HEK293 (cell line): ENCODE measurements around the gene KHDRBS2.

Experiments used
- CTCF ChIA-PET: fragments of 350-600 bp; formaldehyde crosslinking; extraction: SDS; loops from one replicate; lab custom pipeline; 2021; ENCODE audit warnings: antibody characterized with exemption; lab: Yijun Ruan, JAX
- POLR2A ChIA-PET: fragments of 300-600 bp; formaldehyde crosslinking; extraction: SDS; loops from one replicate; lab custom pipeline; 2020; ENCODE audit warnings: antibody characterized with exemption, inconsistent platforms; lab: Yijun Ruan, JAX
- H3K27ac ChIP-seq: fragments of 200-500 bp; sonication (Bioruptor generic); 2 replicates; pipeline ENCODE4 v1.5.1; 2014; ENCODE audit warnings: low read depth, low read length, control low read depth, inconsistent platforms; ENCODE audit errors: extremely low read depth
- H3K36me3 ChIP-seq, 2 experiments: fragments of 200-500 bp in 1 of 2; sonication (Bioruptor generic) in 1 of 2; 1 replicate in 1 of 2; 2 replicates in 1 of 2; pipeline ENCODE4 v1.5.1; 2014 to 2017; ENCODE audit warnings: inconsistent platforms in 2 of 2, low read length in 2 of 2; ENCODE audit not compliant: control insufficient read depth in 2 of 2, insufficient read depth in 1 of 2
- H3K4me1 ChIP-seq: fragments of 200-500 bp; sonication (Bioruptor generic); 2 replicates; pipeline ENCODE4 v1.5.1; 2014; ENCODE audit warnings: mild to moderate bottlenecking, low read length, inconsistent platforms; ENCODE audit not compliant: control insufficient read depth, insufficient read depth
- H3K4me3 ChIP-seq: 2 replicates; pipeline ENCODE4 v1.5.1; 2011; ENCODE audit warnings: low read depth, mild to moderate bottlenecking, control low read depth, low read length, moderate library complexity
- H3K9me3 ChIP-seq: fragments of 200-500 bp; sonication (Bioruptor generic); 2 replicates; pipeline ENCODE4 v1.5.1; 2014; ENCODE audit warnings: low read depth, low read length, inconsistent platforms; ENCODE audit not compliant: control insufficient read depth, insufficient read depth
- EGR2 ChIP-seq: fragments of 450-650 bp; formaldehyde crosslinking; IDR thresholded peaks from 2 replicates; pipeline ENCODE4 v1.5.1; 2016; ENCODE audit warnings: low read depth, missing biosample characterization, missing genetic modification characterization
- KLF17 ChIP-seq: fragments of 450-650 bp; formaldehyde crosslinking; IDR thresholded peaks from 2 replicates; pipeline ENCODE4 v1.5.1; 2016; ENCODE audit warnings: missing biosample characterization, missing genetic modification characterization
- KLF7 ChIP-seq: fragments of 450-650 bp; formaldehyde crosslinking; IDR thresholded peaks from 2 replicates; pipeline ENCODE4 v1.5.1; 2016; ENCODE audit warnings: missing biosample characterization, missing genetic modification characterization, borderline replicate concordance
- SALL2 ChIP-seq: fragments of 450-650 bp; formaldehyde crosslinking; IDR thresholded peaks from 2 replicates; pipeline ENCODE4 v1.5.0; 2017; ENCODE audit warnings: missing biosample characterization, mild to moderate bottlenecking, missing genetic modification characterization, borderline replicate concordance
- SETDB1 ChIP-seq: IDR thresholded peaks from one replicate; pipeline ENCODE4 v1.6.1; 2017; ENCODE audit warnings: mild to moderate bottlenecking, low read length, moderate library complexity, mixed read lengths; ENCODE audit not compliant: insufficient read length
- SP2 ChIP-seq: fragments of 450-650 bp; formaldehyde crosslinking; IDR thresholded peaks from 2 replicates; pipeline ENCODE4 v1.5.1; 2016; ENCODE audit warnings: missing biosample characterization, missing genetic modification characterization
- SP3 ChIP-seq: fragments of 450-650 bp; formaldehyde crosslinking; IDR thresholded peaks from 2 replicates; pipeline ENCODE4 v1.5.1; 2016; ENCODE audit warnings: missing biosample characterization, missing genetic modification characterization
- TSHZ1 ChIP-seq: fragments of 450-650 bp; formaldehyde crosslinking; IDR thresholded peaks from 2 replicates; pipeline ENCODE4 v1.5.1; 2016; ENCODE audit warnings: missing biosample characterization, missing genetic modification characterization, borderline replicate concordance
- YY2 ChIP-seq: fragments of 450-650 bp; formaldehyde crosslinking; IDR thresholded peaks from 2 replicates; pipeline ENCODE4 v1.5.1; 2016; ENCODE audit warnings: missing biosample characterization, missing genetic modification characterization
- ZBTB6 ChIP-seq: fragments of 450-650 bp; formaldehyde crosslinking; IDR thresholded peaks from 2 replicates; pipeline ENCODE4 v1.5.1; 2017; ENCODE audit warnings: missing biosample characterization, missing genetic modification characterization
- ZFP3 ChIP-seq: fragments of 450-650 bp; formaldehyde crosslinking; IDR thresholded peaks from 2 replicates; pipeline ENCODE4 v1.5.1; 2016; ENCODE audit warnings: low read depth, missing biosample characterization, missing genetic modification characterization
- ZNF112 ChIP-seq: fragments of 450-650 bp; formaldehyde crosslinking; IDR thresholded peaks from 2 replicates; pipeline ENCODE4 v1.5.0; 2017; ENCODE audit warnings: missing biosample characterization, missing genetic modification characterization
- ZNF146 ChIP-seq: fragments of 450-650 bp; formaldehyde crosslinking; IDR thresholded peaks from 2 replicates; pipeline ENCODE4 v1.5.1; 2016; ENCODE audit warnings: missing biosample characterization, missing genetic modification characterization
- ZNF169 ChIP-seq: fragments of 450-650 bp; formaldehyde crosslinking; IDR thresholded peaks from 2 replicates; pipeline ENCODE4 v1.5.1; 2016; ENCODE audit warnings: missing biosample characterization, missing genetic modification characterization
- ZNF341 ChIP-seq: fragments of 450-650 bp; formaldehyde crosslinking; IDR thresholded peaks from 2 replicates; pipeline ENCODE4; 2016; ENCODE audit warnings: low read depth, missing biosample characterization, missing genetic modification characterization
- ZNF350 ChIP-seq: fragments of 450-650 bp; formaldehyde crosslinking; IDR thresholded peaks from 2 replicates; pipeline ENCODE4 v1.5.0; 2017; ENCODE audit warnings: missing biosample characterization, mild to moderate bottlenecking, missing genetic modification characterization
- ZNF416 ChIP-seq: fragments of 450-650 bp; formaldehyde crosslinking; IDR thresholded peaks from 2 replicates; pipeline ENCODE4 v1.5.1; 2016; ENCODE audit warnings: missing biosample characterization, missing genetic modification characterization
- ZNF521 ChIP-seq: fragments of 450-650 bp; formaldehyde crosslinking; IDR thresholded peaks from 2 replicates; pipeline ENCODE4 v1.5.1; 2017; ENCODE audit warnings: missing biosample characterization, mild to moderate bottlenecking, missing genetic modification characterization
- ZNF549 ChIP-seq: fragments of 450-650 bp; IDR thresholded peaks from 2 replicates; pipeline ENCODE4 v1.5.1; 2018; ENCODE audit warnings: missing biosample characterization, missing genetic modification characterization, mild to moderate bottlenecking, inconsistent platforms, moderate library complexity
- ZNF626 ChIP-seq: fragments of 450-650 bp; sonication (Bioruptor Pico); formaldehyde crosslinking; IDR thresholded peaks from 2 replicates; pipeline ENCODE4 v1.5.1; 2018; ENCODE audit warnings: missing biosample characterization, missing genetic modification characterization, inconsistent platforms
- ZNF677 ChIP-seq: fragments of 450-650 bp; IDR thresholded peaks from 2 replicates; pipeline ENCODE4 v1.5.0; 2018; ENCODE audit warnings: missing biosample characterization, mild to moderate bottlenecking, missing genetic modification characterization, moderate library complexity
- ZNF792 ChIP-seq: fragments of 450-650 bp; formaldehyde crosslinking; IDR thresholded peaks from 2 replicates; pipeline ENCODE4 v1.5.1; 2016; ENCODE audit warnings: missing biosample characterization, missing genetic modification characterization
- ZSCAN16 ChIP-seq: fragments of 450-650 bp; formaldehyde crosslinking; IDR thresholded peaks from 2 replicates; pipeline ENCODE4 v1.5.1; 2016; ENCODE audit warnings: missing biosample characterization, missing genetic modification characterization
- ZSCAN4 ChIP-seq: fragments of 450-650 bp; formaldehyde crosslinking; IDR thresholded peaks from 2 replicates; pipeline ENCODE4 v1.5.1; 2017; ENCODE audit warnings: missing biosample characterization, missing genetic modification characterization

Gene KHDRBS2

GRCh38 chr6:62288974-62289373 is 2.9 kb upstream of the KHDRBS2 start:
- Histone ChIP-seq H3K9me3 (no peaks in the 10 kb centered on the region), H3K36me3 (no peaks in the 10 kb centered on the region), H3K4me1 (no peaks in the 10 kb centered on the region), H3K27ac (no peak overlapping the region), H3K4me3 (no peak overlapping the region)
- ChIA-PET CTCF (no interaction called here), POLR2A (no interaction called here)
- TF ChIP-seq SETDB1: no peak
- TF ChIP-seq ZSCAN4 (tag by site-specific recombination): no peak
- TF ChIP-seq EGR2 (tag by site-specific recombination): no peak
- TF ChIP-seq ZNF169 (tag by site-specific recombination): no peak
- TF ChIP-seq ZNF549 (tag by site-specific recombination): no peak
- no peak for TF ChIP-seq YY2 (tag by site-specific recombination)
- TF ChIP-seq ZNF677 (tag by site-specific recombination): no peak

GRCh38 chr6:62288562-62288961 is 2.5 kb upstream of the KHDRBS2 start:
- ChIA-PET POLR2A (no interaction called here), CTCF (interaction anchor here (0.7 kb wide), 1 partner anchor 33 kb away, joined by 3 read pairs; no protein-coding TSS in a partner anchor)
- TF ChIP-seq ZFP3 (tag by site-specific recombination) (no peak), SP2 (no peak), ZNF341 (tag by site-specific recombination) (no peak), SP3 (tag by site-specific recombination) (no peak), KLF17 (tag by site-specific recombination) (no peak), ZNF112 (no peak), SALL2 (tag by site-specific recombination) (no peak), ZNF792 (tag by site-specific recombination) (no peak), ZNF416 (tag by site-specific recombination) (no peak), ZSCAN16 (tag by site-specific recombination) (no peak), TSHZ1 (tag by site-specific recombination) (no peak), ZNF350 (tag by site-specific recombination) (no peak), ZNF626 (no peak), ZBTB6 (tag by site-specific recombination) (no peak), ZNF146 (tag by site-specific recombination) (no peak), ZNF521 (tag by site-specific recombination) (no peak), KLF7 (no peak)
- no peaks in the 10 kb centered on the region for H3K36me3 ChIP-seq
- H3K9me3 ChIP-seq: no peaks in the 10 kb centered on the region
- no peak overlapping the region for H3K27ac ChIP-seq
- no peaks in the 10 kb centered on the region for H3K4me1 ChIP-seq
- H3K4me3 ChIP-seq: no peak overlapping the region
